Endothelial cell of umbilical vein (primary cell): ENCODE data around the gene CRYBG3.

Source experiments
- CTCF ChIP-seq, 2 donors: IDR thresholded peaks; 1 replicate in 1 of 2; 2 replicates in 1 of 2; pipeline ENCODE4 v1.5.1; 2011; ENCODE audit warnings: low read length in 2 of 2, mild to moderate bottlenecking in 2 of 2, moderate library complexity in 2 of 2, control low read depth in 1 of 2, inconsistent platforms in 1 of 2, low read depth in 1 of 2; ENCODE audit not compliant: insufficient read depth in 1 of 2; ENCODE audit errors: extremely low read depth in 1 of 2
- GATA2 ChIP-seq: IDR thresholded peaks from 2 replicates; pipeline ENCODE4 v1.7.0; 2011; ENCODE audit warnings: low read depth, mild to moderate bottlenecking, moderate library complexity, mixed read lengths, low read length; ENCODE audit not compliant: insufficient read length, insufficient read depth
- POLR2A ChIP-seq: IDR thresholded peaks from 2 replicates; pipeline ENCODE4 v1.6.1; 2012; ENCODE audit warnings: low read depth, mild to moderate bottlenecking, control low read depth, low read length
- TF ChIP-seq, protein P1 (sequence below): IDR thresholded peaks from 2 replicates; pipeline ENCODE4 v1.6.1; 2011; ENCODE audit not compliant: insufficient read depth, insufficient read length

- TF ChIP-seq POLR2A (no peak), CTCF (IDR thresholded peaks at IDR 0.05; ENCODE audit: extremely low read depth in 1 of 2, insufficient read depth in 1 of 2, low read depth in 1 of 2, low read length in 2 of 2) (no peak), GATA2 (no peak)
- TF ChIP-seq, protein P1, sequence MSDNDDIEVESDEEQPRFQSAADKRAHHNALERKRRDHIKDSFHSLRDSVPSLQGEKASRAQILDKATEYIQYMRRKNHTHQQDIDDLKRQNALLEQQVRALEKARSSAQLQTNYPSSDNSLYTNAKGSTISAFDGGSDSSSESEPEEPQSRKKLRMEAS = no peak
These were observed 5.0 kb upstream of the CRYBG3 start for GRCh38 chr3:97816811-97817210.
